ENCODE results near the gene PAM.
A peak's percentile ranks its signal among the peaks of the same experiment; 100 is the strongest.

The PAM gene

GRCh38 chr5:102857076-102857818 is 102.1 kb downstream of the PAM start:
- DNase-seq: no peak

GRCh38 chr5:102858221-102858620 is 103.1 kb downstream of the PAM start:
- DNase-seq: no peak

GRCh38 chr5:102858808-102859207 is 103.7 kb downstream of the PAM start:
- DNase-seq: no peak

DNA sequence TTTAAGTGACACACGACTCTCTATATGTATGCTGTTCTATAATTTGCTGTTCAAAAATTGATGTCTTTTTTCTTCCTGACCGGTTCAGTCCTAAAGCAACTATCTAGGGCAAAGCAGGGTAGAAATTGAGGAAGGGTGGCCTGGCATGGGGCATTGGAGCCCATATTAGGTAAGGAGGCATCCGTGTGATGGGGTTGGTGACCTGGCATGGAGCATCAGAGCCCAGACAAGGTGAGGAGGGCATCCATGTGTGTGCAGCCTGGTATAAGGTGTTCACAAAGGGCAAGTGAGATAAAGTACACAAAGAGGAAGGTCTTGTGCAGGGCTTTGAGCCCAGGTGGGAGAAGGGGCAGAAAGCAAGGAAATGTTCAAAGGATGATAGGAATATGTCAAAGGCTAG is 104.9 kb downstream of the PAM start:
- DNase-seq: no peak

DNA sequence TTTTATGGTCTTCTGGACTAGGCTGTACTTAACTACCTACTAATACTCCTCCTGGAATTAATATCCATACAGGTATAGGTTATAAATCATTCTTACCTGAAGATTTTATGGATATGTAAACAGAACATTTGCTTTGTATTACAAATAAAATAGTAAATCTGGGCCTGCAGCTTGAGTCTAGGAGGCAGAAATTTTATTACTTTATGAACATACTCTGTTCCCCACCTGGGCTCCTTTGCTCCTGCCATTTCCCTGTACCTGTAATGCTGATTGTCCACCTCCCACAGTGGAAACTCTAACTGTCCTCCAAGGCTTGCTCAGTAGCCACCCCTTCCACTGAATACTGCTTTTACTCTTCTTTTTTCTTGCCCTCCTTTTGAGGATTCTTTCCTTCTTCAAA is 108.0 kb downstream of the PAM start:
- DNase-seq: no peak

GRCh38 chr5:102863764-102864560 is 108.9 kb downstream of the PAM start:
- no peak for DNase-seq

DNA sequence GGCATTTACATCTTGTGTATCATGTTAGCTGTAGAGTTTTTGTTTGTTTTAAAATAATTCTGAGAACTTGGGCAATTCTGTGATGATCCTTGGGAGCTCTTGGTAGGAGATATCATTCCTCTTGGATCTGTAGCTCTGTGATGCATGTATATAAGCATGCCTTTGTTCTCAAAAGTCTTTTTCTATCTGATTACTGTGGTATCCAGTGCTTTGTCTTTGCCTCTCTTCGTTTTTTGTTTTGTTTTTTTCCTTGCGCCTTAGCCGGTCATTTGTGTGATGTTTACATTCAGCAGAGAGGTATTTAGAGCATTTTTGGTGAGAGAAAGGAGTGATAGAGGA is 110.0 kb downstream of the PAM start:
- no peak for DNase-seq

- peak in 47 of 51 donors; percentile 8 to 81 (median 44) for DNase-seq
Measured at GRCh38 chr5:102865510-102866236, 110.6 kb downstream of the PAM start.

GRCh38 chr5:102866237-102866600 is 111.1 kb downstream of the PAM start:
- DNase-seq: peak in 1 of 51 donors; percentile 55

- DNase-seq: no peak
Measured at GRCh38 chr5:102867992-102868662, 113.0 kb downstream of the PAM start.

DNA sequence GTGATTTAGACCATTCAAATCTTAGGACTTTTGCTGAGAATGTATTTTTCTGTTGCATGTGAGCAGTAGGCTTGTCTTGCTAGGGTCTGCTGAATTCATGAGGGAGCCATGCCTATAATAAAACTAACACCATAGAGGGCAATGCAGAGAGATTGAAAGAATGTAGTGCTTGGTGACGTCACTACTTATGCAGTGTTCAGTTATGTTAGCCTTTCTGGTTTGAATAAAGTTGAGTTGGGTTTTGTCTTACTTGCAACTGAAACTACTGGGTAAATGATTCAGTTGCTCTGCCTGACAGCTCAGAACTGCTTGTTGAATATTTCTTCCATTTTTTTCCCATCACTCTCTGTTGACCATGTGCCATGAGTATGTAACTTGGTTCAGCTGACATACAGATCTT is 114.1 kb downstream of the PAM start:
- DNase-seq: no peak

GRCh38 chr5:102873379-102873932 is 118.4 kb downstream of the PAM start:
- DNase-seq: no peak

DNA sequence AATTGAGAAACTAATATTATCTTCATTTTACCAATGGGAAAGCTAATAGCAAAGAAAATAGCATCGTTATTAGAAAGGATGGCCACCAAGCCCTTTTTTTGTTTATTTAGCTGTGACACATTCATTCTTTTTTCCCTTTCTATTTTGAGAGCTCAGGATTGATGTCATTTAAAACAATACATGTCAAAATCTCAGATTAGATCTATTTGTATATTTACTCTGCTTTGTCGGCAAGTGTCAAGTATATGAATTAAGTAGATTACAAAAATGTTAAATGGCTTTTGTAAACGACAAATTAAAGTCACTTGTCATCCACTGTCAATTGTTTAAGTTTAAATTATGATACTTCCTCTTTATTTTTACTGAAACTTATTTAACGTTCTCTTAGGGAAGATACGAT is 118.9 kb downstream of the PAM start:
- DNase-seq: no peak

GRCh38 chr5:102875721-102876123 is 120.6 kb downstream of the PAM start:
- no peak for DNase-seq

- no peak for DNase-seq
Measured at GRCh38 chr5:102876610-102877009, 121.5 kb downstream of the PAM start.

DNA sequence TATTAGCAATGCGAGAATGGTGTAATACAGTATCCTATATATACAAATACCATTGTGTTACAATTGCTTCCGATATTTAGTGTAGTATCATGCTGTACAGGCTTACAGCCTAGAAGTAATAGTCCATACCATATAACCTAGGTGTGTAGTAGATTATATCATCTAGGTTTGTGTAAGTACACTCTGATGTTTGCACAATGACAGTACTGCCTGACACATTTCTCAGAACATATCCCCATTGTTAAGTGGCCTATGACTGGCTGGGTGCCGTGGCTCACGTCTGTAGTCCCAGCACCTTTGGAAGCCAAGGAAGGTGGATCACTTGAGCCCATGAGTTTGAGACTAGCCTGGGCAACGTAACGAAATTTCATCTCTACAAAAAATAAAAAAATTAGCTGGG is 124.6 kb downstream of the PAM start:
- DNase-seq: no peak

DNA sequence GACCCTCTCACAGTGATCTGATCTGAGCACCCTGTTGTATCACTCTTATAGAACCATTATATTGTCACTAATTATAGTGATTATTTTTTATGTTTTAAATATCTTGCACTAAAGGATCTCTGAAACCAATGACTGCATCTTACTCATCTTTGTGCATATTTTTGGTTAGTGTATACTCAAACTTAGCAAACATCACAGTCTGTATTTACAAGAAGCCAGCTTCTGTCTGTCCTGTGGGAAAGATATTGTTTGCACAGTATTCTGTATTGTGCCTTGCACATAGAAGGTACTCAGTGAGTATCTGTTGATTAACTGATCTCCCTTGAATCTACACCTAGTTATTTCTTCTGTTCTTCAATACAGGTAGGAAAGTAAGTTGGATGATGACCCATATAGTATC is 131.5 kb downstream of the PAM start:
- DNase-seq: no peak

- no peak for DNase-seq
Measured at GRCh38 chr5:102888483-102888882, 133.4 kb downstream of the PAM start.

GRCh38 chr5:102889033-102889432 is 133.9 kb downstream of the PAM start:
- no peak for DNase-seq

GRCh38 chr5:102890133-102890532 is 135.0 kb downstream of the PAM start:
- no peak for DNase-seq

- DNase-seq: no peak
Measured at GRCh38 chr5:102891175-102891574, 136.1 kb downstream of the PAM start.

DNA sequence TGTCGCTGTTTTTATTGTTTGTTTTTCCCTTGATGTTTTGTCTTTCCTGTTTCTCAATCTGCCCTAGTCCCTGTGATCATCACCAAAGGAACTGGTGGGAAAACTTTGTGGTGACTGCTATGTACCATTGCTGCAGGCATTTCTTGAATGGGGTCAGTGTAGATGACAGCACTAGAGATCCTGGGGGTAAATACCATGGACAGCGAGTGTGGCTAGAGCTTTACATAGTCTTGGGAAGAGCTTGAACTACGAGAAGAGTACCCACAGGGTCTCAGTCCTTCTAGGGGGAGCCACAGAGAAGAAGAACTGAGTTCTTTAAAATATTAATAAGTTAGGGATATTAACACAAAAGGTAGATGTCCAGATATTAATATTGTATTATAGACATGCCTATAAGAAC is 138.8 kb downstream of the PAM start:
- no peak for DNase-seq
